Measurements from ENCODE around the gene COL5A1. TPM values are rescaled to one million over a fixed set of nuclear protein-coding genes. Genes with fewer than 3 reads are reported as not detected.

COL5A1 gene
- total RNA-seq, 1 experiment from 2014 or later = 9.5 TPM

- H3K27me3 Mint-ChIP-seq (ENCODE audit: low read depth) = no peaks in the 10 kb centered on the region; the same call in 1 of the 2 replicates
Observed at GRCh38 chr9:134872482-134873231, 231.1 kb downstream of the COL5A1 start.

More at GRCh38 chr9:134872482-134873231, 231.1 kb downstream of the COL5A1 start:
- TF ChIP-seq, protein P1, sequence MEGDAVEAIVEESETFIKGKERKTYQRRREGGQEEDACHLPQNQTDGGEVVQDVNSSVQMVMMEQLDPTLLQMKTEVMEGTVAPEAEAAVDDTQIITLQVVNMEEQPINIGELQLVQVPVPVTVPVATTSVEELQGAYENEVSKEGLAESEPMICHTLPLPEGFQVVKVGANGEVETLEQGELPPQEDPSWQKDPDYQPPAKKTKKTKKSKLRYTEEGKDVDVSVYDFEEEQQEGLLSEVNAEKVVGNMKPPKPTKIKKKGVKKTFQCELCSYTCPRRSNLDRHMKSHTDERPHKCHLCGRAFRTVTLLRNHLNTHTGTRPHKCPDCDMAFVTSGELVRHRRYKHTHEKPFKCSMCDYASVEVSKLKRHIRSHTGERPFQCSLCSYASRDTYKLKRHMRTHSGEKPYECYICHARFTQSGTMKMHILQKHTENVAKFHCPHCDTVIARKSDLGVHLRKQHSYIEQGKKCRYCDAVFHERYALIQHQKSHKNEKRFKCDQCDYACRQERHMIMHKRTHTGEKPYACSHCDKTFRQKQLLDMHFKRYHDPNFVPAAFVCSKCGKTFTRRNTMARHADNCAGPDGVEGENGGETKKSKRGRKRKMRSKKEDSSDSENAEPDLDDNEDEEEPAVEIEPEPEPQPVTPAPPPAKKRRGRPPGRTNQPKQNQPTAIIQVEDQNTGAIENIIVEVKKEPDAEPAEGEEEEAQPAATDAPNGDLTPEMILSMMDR (conservative IDR thresholded peaks at IDR 0.05) = no peak
- no peak overlapping the region for H3K56ac ChIP-seq (ENCODE audit: insufficient read length, low read depth, low read length)
- no peak overlapping the region for H4K91ac ChIP-seq (ENCODE audit: insufficient read length, low read depth, low read length)
- H3K4me1 Mint-ChIP-seq = no peaks in the 10 kb centered on the region
- H2BK15ac ChIP-seq (ENCODE audit: low read depth, low read length) = no peak overlapping the region
- no peak overlapping the region for H3K4ac ChIP-seq (ENCODE audit: low read depth, low read length)
- H2BK20ac ChIP-seq (ENCODE audit: low read depth, low read length, poor library complexity, severe bottlenecking) = no peak overlapping the region
- no peaks in the 10 kb centered on the region for H3K23me2 ChIP-seq (ENCODE audit: insufficient read length, low read depth, low read length, poor library complexity, severe bottlenecking)
- H3K18ac ChIP-seq (ENCODE audit: insufficient read length, low read depth, low read length) = no peak overlapping the region
- no peak overlapping the region for H3K27ac Mint-ChIP-seq
- no peak overlapping the region for H4K5ac ChIP-seq (ENCODE audit: insufficient read length, low read depth, low read length)
- no peaks in the 10 kb centered on the region for H3K9me3 ChIP-seq (ENCODE audit: control insufficient read depth, low read depth, low read length)
- H2BK12ac ChIP-seq (ENCODE audit: insufficient read length, low read depth, low read length) = no peak overlapping the region
- no peak overlapping the region for H2AK5ac ChIP-seq (ENCODE audit: insufficient read length, low read length)
- no peaks in the 10 kb centered on the region for H4K20me1 ChIP-seq (ENCODE audit: control insufficient read depth, insufficient read depth, insufficient read length)
- no peak overlapping the region for H3K4me2 ChIP-seq (ENCODE audit: insufficient read depth, insufficient read length, low read length)
- no peaks in the 10 kb centered on the region for H3K79me2 ChIP-seq (ENCODE audit: insufficient read depth, low read length)
- no peak overlapping the region for H2BK5ac ChIP-seq (ENCODE audit: insufficient read length, low read length)
- peak; percentile 15 for DNase-seq
- H4K8ac ChIP-seq (replicated peaks; ENCODE audit: insufficient read length, low read depth, low read length) = no peak overlapping the region
- H3K14ac ChIP-seq (ENCODE audit: insufficient read depth, low read length) = no peak overlapping the region
- WGBS (ENCODE audit: extremely low coverage, insufficient read length, low lambda C conversion rate) = no CpG with 5 or more reads among the region's 24 CpGs
- H2BK120ac ChIP-seq (ENCODE audit: low read depth, low read length, poor library complexity, severe bottlenecking) = no peak overlapping the region
- no peak overlapping the region for H2AFZ ChIP-seq (ENCODE audit: low read length)
- H3K4me1 ChIP-seq (ENCODE audit: insufficient read depth, low read length) = no peaks in the 10 kb centered on the region
- peaks cover 0 to 4% of the 10 kb centered on the region in 2 experiments; a peak in 1 of 5 replicates for H3K9me3 Mint-ChIP-seq
- no peaks in the 10 kb centered on the region for H3K27me3 ChIP-seq (ENCODE audit: insufficient read depth, low read length)
- no peak overlapping the region for H3K9ac ChIP-seq (ENCODE audit: extremely low read depth, insufficient read length, low read length)
- no peak overlapping the region for H3K23ac ChIP-seq (ENCODE audit: insufficient read length, low read depth, low read length)
- no peaks in the 10 kb centered on the region; a peak in 1 of 7 replicates for H3K36me3 Mint-ChIP-seq (ENCODE audit: insufficient read depth in 1 of 3, low read depth in 3 of 3)
- H3K79me1 ChIP-seq (ENCODE audit: insufficient read depth, low read depth, low read length, poor library complexity, severe bottlenecking) = no peaks in the 10 kb centered on the region
- H3T11ph ChIP-seq (ENCODE audit: low read length) = no peak overlapping the region
- no peak overlapping the region for H3K27ac ChIP-seq (ENCODE audit: insufficient read length, low read depth, low read length)
- H3K4me3 Mint-ChIP-seq = no peak overlapping the region
